ENCODE results near the gene GMPPA.

Gene GMPPA

GRCh38 chr2:219514836-219515235 is 16.1 kb downstream of the GMPPA start:
- Histone ChIP-seq H3K27ac (no peak overlapping the region), H3K4me3 (ENCODE audit: low read depth, low read length) (no peak overlapping the region), H3K27me3 (replicated peaks) (peaks cover 71% of the 10 kb centered on the region), H3K36me3 (replicated peaks) (no peaks in the 10 kb centered on the region)
- no peak for DNase-seq
- TF ChIP-seq, protein P1, sequence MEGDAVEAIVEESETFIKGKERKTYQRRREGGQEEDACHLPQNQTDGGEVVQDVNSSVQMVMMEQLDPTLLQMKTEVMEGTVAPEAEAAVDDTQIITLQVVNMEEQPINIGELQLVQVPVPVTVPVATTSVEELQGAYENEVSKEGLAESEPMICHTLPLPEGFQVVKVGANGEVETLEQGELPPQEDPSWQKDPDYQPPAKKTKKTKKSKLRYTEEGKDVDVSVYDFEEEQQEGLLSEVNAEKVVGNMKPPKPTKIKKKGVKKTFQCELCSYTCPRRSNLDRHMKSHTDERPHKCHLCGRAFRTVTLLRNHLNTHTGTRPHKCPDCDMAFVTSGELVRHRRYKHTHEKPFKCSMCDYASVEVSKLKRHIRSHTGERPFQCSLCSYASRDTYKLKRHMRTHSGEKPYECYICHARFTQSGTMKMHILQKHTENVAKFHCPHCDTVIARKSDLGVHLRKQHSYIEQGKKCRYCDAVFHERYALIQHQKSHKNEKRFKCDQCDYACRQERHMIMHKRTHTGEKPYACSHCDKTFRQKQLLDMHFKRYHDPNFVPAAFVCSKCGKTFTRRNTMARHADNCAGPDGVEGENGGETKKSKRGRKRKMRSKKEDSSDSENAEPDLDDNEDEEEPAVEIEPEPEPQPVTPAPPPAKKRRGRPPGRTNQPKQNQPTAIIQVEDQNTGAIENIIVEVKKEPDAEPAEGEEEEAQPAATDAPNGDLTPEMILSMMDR (IDR thresholded peaks at IDR 0.05; ENCODE audit: low read depth, low read length, missing control alignments) = no peak
- in situ Hi-C loops (cut with HindIII; ENCODE audit: low pct_ligation_motif_present, low sequenced_read_pairs) = no loop called here

DNA sequence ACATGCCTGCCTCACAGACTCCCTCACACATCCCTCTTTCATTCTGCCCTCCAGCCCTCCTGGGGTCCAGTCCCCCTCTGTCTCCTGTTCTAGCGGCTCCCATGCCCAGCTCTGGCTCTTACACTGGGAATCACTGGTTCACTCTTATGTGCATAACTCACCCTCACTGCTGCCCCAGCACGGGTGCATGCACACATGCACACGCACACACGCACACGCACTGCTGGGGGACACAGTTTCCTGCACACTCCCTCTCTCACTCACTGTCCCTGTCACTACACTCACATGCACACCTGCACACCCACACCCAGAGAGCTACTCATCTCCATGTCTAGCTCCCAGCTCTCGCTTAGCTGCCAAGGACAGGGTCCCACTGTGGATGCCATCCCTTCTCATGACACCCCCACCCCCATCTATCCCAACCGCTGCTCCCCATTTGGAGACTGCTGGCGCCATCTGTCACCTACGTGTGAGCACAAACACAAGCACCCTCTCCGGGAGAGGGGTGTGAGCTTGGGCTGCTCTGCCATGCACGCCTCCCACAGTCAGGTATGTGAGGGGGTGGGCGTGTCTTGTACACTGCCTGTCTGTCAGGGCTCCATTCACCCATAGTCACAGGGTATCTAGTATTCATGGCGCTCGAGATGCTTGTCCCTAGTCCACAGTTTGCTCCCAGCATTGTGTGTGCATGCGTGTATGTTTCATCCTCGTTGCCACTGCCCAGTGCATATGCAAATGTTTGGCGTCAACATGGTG is 17.4 kb downstream of the GMPPA start:
- Histone ChIP-seq H3K27me3 (replicated peaks) (peaks cover 62% of the 10 kb centered on the region), H3K36me3 (replicated peaks) (no peaks in the 10 kb centered on the region), H3K27ac (no peak overlapping the region), H3K4me3 (ENCODE audit: low read depth, low read length) (no peak overlapping the region)
- no peak for DNase-seq
- TF ChIP-seq, protein P1 (IDR thresholded peaks at IDR 0.05; ENCODE audit: low read depth, low read length, missing control alignments) = no peak
- in situ Hi-C loops (cut with HindIII; ENCODE audit: low pct_ligation_motif_present, low sequenced_read_pairs) = no loop called here

GRCh38 chr2:219516888-219517287 is 18.2 kb downstream of the GMPPA start:
- no peak for DNase-seq
- in situ Hi-C loops (cut with HindIII; ENCODE audit: low pct_ligation_motif_present, low sequenced_read_pairs) = no loop called here
- Histone ChIP-seq H3K36me3 (replicated peaks) (no peaks in the 10 kb centered on the region), H3K27me3 (replicated peaks) (peaks cover 56% of the 10 kb centered on the region), H3K4me3 (ENCODE audit: low read depth, low read length) (no peak overlapping the region), H3K27ac (no peak overlapping the region)
- TF ChIP-seq, protein P1 (IDR thresholded peaks at IDR 0.05; ENCODE audit: low read depth, low read length, missing control alignments) = no peak

DNA sequence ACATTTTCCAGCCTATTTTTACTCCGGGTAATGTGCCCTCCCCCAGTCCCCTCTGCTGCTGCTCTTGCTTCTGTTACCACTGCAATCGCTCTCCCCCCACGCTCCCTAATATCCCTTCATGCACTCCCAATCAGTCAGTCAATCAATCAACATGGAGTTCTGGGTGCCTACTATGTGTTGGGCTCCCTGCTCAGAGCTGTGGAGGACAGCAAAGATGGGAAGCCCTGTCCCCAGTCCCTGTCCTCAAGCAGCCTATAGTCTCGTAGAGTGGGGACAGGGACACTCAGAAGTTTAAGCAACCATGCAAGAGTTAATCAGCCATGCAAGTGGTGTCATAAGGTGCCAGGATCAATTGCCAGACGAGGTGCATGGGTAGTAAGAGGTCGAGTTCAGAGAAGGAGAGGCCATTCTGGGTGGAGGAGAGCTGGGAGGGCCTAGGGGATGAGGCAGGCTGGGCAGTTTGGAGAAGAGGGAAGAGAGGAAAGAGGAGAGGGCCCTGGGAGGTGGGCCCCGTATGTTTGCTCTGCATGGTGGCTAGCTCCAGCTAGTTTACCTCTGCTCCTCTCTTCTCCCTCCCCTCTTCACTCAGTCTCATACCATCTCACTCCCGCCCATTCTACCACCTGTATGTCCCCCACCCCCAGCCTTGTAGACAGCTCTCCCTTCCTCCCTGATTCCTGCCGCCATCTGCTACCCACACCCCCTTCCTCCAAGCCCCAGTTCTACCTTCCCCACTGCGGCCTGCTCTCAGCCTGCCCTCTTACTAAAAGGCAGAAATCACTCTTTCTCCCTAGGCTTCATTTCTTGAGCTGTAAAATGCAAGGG is 19.5 kb downstream of the GMPPA start:
- in situ Hi-C loops (cut with HindIII; ENCODE audit: low pct_ligation_motif_present, low sequenced_read_pairs) = no loop called here
- peaks cover 44% of the 10 kb centered on the region for H3K27me3 ChIP-seq (replicated peaks)
- H3K36me3 ChIP-seq (replicated peaks) = no peaks in the 10 kb centered on the region
- no peak for DNase-seq
- H3K4me3 ChIP-seq (ENCODE audit: low read depth, low read length) = no peak overlapping the region
- no peak overlapping the region for H3K27ac ChIP-seq
- TF ChIP-seq, protein P1 (IDR thresholded peaks at IDR 0.05; ENCODE audit: low read depth, low read length, missing control alignments) = no peak

- in situ Hi-C loops (cut with HindIII; ENCODE audit: low pct_ligation_motif_present, low sequenced_read_pairs) = no loop called here
- TF ChIP-seq, protein P1 (IDR thresholded peaks at IDR 0.05; ENCODE audit: low read depth, low read length, missing control alignments) = no peak
- DNase-seq = no peak
- H3K4me3 ChIP-seq (ENCODE audit: low read depth, low read length) = no peak overlapping the region
- no peaks in the 10 kb centered on the region for H3K36me3 ChIP-seq (replicated peaks)
- peaks cover 31% of the 10 kb centered on the region for H3K27me3 ChIP-seq (replicated peaks)
- H3K27ac ChIP-seq = no peak overlapping the region
These were observed 20.8 kb downstream of the GMPPA start for GRCh38 chr2:219519526-219519916.

Data from brain microvascular endothelial cell (primary cell).